PFSK-1 (cell line): ENCODE measurements around the gene TSFM.

ENCODE experiments used
- FOXP2 ChIP-seq: optimal IDR thresholded peaks from 2 replicates; pipeline ENCODE3; 2011; ENCODE audit warnings: borderline replicate concordance, control low read depth, inconsistent platforms; ENCODE audit not compliant: insufficient read depth; ENCODE audit errors: extremely low read length, extremely low read depth
- POLR2AphosphoS5 ChIP-seq: IDR thresholded peaks from 2 replicates; pipeline ENCODE4 v1.6.1; 2012; ENCODE audit warnings: low read depth, mild to moderate bottlenecking, control low read depth, low read length, moderate library complexity
- SIN3A ChIP-seq: IDR thresholded peaks from 2 replicates; pipeline ENCODE4 v1.6.1; 2012; ENCODE audit warnings: mild to moderate bottlenecking, low read length, moderate library complexity, borderline replicate concordance; ENCODE audit not compliant: insufficient read depth
- TAF1 ChIP-seq: IDR thresholded peaks from 2 replicates; pipeline ENCODE4 v1.6.1; 2012; ENCODE audit warnings: low read length, control low read depth, borderline replicate concordance; ENCODE audit not compliant: insufficient read depth
- TF ChIP-seq, protein P1 (sequence below), 2 experiments: IDR thresholded peaks; 2 replicates each; pipeline versions ENCODE4 v1.6.1 to v1.8.0; 2011 to 2012; ENCODE audit warnings: low read depth in 2 of 2, low read length in 2 of 2, control low read depth in 1 of 2, inconsistent platforms in 1 of 2, mild to moderate bottlenecking in 1 of 2, moderate library complexity in 1 of 2; ENCODE audit not compliant: insufficient read depth in 1 of 2

DNA sequence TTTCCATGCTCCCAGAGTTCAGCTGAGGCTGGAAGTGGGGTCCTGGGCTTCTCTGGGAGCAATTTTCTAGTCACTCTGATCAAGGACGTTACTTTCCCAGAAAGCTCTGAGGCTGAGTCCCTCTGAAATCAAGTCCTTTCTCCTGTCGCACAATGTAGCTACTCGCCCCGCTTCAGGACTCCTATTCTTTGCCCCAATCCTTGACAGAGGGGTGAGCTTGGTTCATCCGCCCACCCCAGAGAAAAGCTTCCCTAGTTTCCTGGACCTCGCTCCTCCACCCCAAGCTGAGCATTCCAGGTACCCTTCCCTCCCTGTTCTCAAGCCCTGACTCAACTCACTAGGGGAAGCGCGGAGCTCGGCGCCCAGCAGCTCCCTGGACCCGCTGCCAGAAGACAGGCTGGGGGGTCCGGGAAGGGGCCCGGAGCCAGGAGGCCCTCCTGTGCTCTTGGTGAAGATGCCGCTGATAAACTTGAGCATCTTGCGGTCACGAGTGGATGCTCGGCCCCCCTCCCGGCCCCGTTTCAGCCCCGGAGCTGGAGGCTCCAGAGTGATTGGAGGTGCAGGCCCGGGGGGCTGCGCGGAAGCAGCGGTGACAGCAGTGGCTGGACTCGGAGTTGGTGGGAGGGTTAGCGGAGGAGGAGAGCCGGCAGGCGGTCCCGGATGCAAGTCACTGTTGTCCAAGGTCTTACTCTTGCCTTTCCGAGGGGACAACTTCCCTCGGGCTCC is 45.7 kb upstream of the TSFM start:
- TF ChIP-seq POLR2AphosphoS5 (no peak), SIN3A (no peak), TAF1 (no peak), FOXP2 (no peak)
- TF ChIP-seq, protein P1, sequence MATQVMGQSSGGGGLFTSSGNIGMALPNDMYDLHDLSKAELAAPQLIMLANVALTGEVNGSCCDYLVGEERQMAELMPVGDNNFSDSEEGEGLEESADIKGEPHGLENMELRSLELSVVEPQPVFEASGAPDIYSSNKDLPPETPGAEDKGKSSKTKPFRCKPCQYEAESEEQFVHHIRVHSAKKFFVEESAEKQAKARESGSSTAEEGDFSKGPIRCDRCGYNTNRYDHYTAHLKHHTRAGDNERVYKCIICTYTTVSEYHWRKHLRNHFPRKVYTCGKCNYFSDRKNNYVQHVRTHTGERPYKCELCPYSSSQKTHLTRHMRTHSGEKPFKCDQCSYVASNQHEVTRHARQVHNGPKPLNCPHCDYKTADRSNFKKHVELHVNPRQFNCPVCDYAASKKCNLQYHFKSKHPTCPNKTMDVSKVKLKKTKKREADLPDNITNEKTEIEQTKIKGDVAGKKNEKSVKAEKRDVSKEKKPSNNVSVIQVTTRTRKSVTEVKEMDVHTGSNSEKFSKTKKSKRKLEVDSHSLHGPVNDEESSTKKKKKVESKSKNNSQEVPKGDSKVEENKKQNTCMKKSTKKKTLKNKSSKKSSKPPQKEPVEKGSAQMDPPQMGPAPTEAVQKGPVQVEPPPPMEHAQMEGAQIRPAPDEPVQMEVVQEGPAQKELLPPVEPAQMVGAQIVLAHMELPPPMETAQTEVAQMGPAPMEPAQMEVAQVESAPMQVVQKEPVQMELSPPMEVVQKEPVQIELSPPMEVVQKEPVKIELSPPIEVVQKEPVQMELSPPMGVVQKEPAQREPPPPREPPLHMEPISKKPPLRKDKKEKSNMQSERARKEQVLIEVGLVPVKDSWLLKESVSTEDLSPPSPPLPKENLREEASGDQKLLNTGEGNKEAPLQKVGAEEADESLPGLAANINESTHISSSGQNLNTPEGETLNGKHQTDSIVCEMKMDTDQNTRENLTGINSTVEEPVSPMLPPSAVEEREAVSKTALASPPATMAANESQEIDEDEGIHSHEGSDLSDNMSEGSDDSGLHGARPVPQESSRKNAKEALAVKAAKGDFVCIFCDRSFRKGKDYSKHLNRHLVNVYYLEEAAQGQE (IDR thresholded peaks at IDR 0.05; ENCODE audit: insufficient read depth in 1 of 2, low read depth in 2 of 2, low read length in 2 of 2): no peak
